H1 (cell line): Measurements from ENCODE around the gene ARHGEF26. TPM values are rescaled to one million over a fixed set of nuclear protein-coding genes. Genes with fewer than 3 reads are reported as not detected.

Experiments used
- CTCF ChIA-PET: fragments of 300-600 bp; sonication (Branson Sonifier 250); formaldehyde crosslinking; loops from one replicate; lab custom pipeline; 2021; ENCODE audit not compliant: partially characterized antibody; lab: Charles Lee
- POLR2A ChIA-PET: fragments of 300-600 bp; sonication (Branson Sonifier 250); formaldehyde crosslinking; loops from one replicate; lab custom pipeline; 2021; ENCODE audit warnings: inconsistent platforms; ENCODE audit not compliant: partially characterized antibody; lab: Charles Lee
- DNase-seq, 2 experiments: peaks; one replicate each; pipeline versions ENCODE4 v3.0.0 to v3.0.0-alpha.2; 2010 to 2022; ENCODE audit warnings: low spot score in 2 of 2, low read depth in 1 of 2, mixed read lengths in 1 of 2
- FAIRE-seq: peaks from 2 replicates; lab custom pipeline; 2011; peaks lifted over from hg19 to GRCh38; lab: Jason Lieb, UNC
- H2AFZ ChIP-seq: 2 replicates; pipeline ENCODE4 v1.8.1; 2012; ENCODE audit warnings: low read length, inconsistent platforms
- H2AK5ac ChIP-seq: 2 replicates; pipeline ENCODE4 v1.6.1; 2013; ENCODE audit warnings: low read depth, low read length
- H2BK120ac ChIP-seq: replicated peaks from 2 replicates; pipeline ENCODE3; 2013; ENCODE audit warnings: low read depth, low read length, inconsistent platforms
- H2BK12ac ChIP-seq: 2 replicates; pipeline ENCODE4 v1.6.1; 2013; ENCODE audit warnings: low read depth, low read length
- H2BK15ac ChIP-seq: 2 replicates; pipeline ENCODE4 v1.6.1; 2013; ENCODE audit warnings: low read length
- H2BK20ac ChIP-seq: 2 replicates; pipeline ENCODE4 v1.6.1; 2013; ENCODE audit warnings: low read length
- H2BK5ac ChIP-seq: 2 replicates; pipeline ENCODE4 v1.6.1; 2013; ENCODE audit warnings: low read depth, low read length
- H3K14ac ChIP-seq: 2 replicates; pipeline ENCODE4 v1.6.1; 2013; ENCODE audit warnings: inconsistent platforms; ENCODE audit not compliant: insufficient read length
- H3K18ac ChIP-seq: 2 replicates; pipeline ENCODE4 v1.6.1; 2013; ENCODE audit warnings: low read length; ENCODE audit errors: extremely low read depth
- H3K23ac ChIP-seq: 2 replicates; pipeline ENCODE4 v1.6.1; 2013; ENCODE audit warnings: inconsistent platforms; ENCODE audit not compliant: insufficient read length
- H3K23me2 ChIP-seq: 2 replicates; pipeline ENCODE4 v1.6.1; 2013; ENCODE audit warnings: low read depth, low read length
- H3K27ac ChIP-seq: 2 replicates; pipeline ENCODE4 v1.6.1; 2011; ENCODE audit warnings: low read depth, low read length, inconsistent platforms
- H3K27me3 ChIP-seq, 4 experiments: replicated peaks in 1 of 4; 1 replicate in 1 of 4; 2 replicates in 3 of 4; pipeline versions ENCODE4 v1.6.1 to v1.8.1; 2011 to 2013; ENCODE audit warnings: low read length in 3 of 4, mild to moderate bottlenecking in 3 of 4, inconsistent platforms in 2 of 4, mixed read lengths in 2 of 4, moderate library complexity in 1 of 4; ENCODE audit not compliant: control insufficient read depth in 3 of 4, insufficient read depth in 3 of 4; ENCODE audit errors: extremely low read depth in 1 of 4
- H3K36me3 ChIP-seq, 4 experiments: 2 replicates each; pipeline versions ENCODE4 v1.6.1 to v1.8.1; 2011 to 2013; ENCODE audit warnings: mild to moderate bottlenecking in 4 of 4, low read length in 3 of 4, moderate library complexity in 2 of 4, control low read depth in 1 of 4, inconsistent platforms in 1 of 4; ENCODE audit not compliant: insufficient read depth in 4 of 4, control insufficient read depth in 2 of 4
- H3K4ac ChIP-seq: replicated peaks from 2 replicates; pipeline ENCODE3; 2013; ENCODE audit warnings: low read length, low read depth, mixed read lengths, inconsistent platforms; ENCODE audit not compliant: insufficient read length
- H3K4me1 ChIP-seq, 4 experiments: replicated peaks in 1 of 4; 1 replicate in 1 of 4; 2 replicates in 3 of 4; pipeline versions ENCODE4 v1.6.1 to v1.8.1; 2011 to 2013; ENCODE audit warnings: low read length in 3 of 4, inconsistent platforms in 2 of 4, mixed read lengths in 1 of 4; ENCODE audit not compliant: insufficient read depth in 4 of 4, control insufficient read depth in 3 of 4
- H3K4me2 ChIP-seq, 2 experiments: 2 replicates each; pipeline versions ENCODE4 v1.6.1 to v1.8.1; 2011 to 2013; ENCODE audit warnings: low read depth in 2 of 2, low read length in 2 of 2, control low read depth in 1 of 2, inconsistent platforms in 1 of 2, mild to moderate bottlenecking in 1 of 2; ENCODE audit not compliant: insufficient read depth in 1 of 2
- H3K4me3 ChIP-seq, 4 experiments: fragments of 200-600, 300-600 bp in 1 of 4; sonication (generic), shearing (Covaris generic), sonication (Bioruptor Twin) in 1 of 4; 2 replicates each; pipeline versions ENCODE4 v1.5.1 to v1.8.1; 2011 to 2016; ENCODE audit warnings: low read length in 4 of 4, low read depth in 3 of 4, control low read depth in 2 of 4, inconsistent platforms in 2 of 4, mild to moderate bottlenecking in 2 of 4, mixed read lengths in 1 of 4, moderate library complexity in 1 of 4; ENCODE audit not compliant: insufficient read depth in 2 of 4; ENCODE audit errors: extremely low read depth in 1 of 4
- H3K56ac ChIP-seq: replicated peaks from 2 replicates; pipeline ENCODE3; 2013; ENCODE audit warnings: low read depth, mild to moderate bottlenecking, mixed read lengths, low read length, inconsistent platforms; ENCODE audit not compliant: insufficient read length
- H3K79me1 ChIP-seq: 2 replicates; pipeline ENCODE4 v1.6.1; 2013; ENCODE audit warnings: low read depth, low read length, control low read depth
- H3K79me2 ChIP-seq, 2 experiments: 2 replicates each; pipeline versions ENCODE4 v1.6.1 to v1.8.1; 2012 to 2013; ENCODE audit warnings: low read length in 2 of 2, mild to moderate bottlenecking in 2 of 2, inconsistent platforms in 1 of 2; ENCODE audit not compliant: insufficient read depth in 2 of 2, control insufficient read depth in 1 of 2
- H3K9ac ChIP-seq, 4 experiments: replicated peaks in 1 of 4; 1 replicate in 1 of 4; 2 replicates in 3 of 4; pipeline versions ENCODE4 v1.6.1 to v1.8.1; 2011 to 2013; ENCODE audit warnings: low read depth in 3 of 4, low read length in 3 of 4, control low read depth in 2 of 4, mild to moderate bottlenecking in 2 of 4, moderate library complexity in 2 of 4, inconsistent platforms in 1 of 4; ENCODE audit errors: extremely low read depth in 1 of 4
- H3K9me3 ChIP-seq, 2 experiments: 2 replicates each; pipeline versions ENCODE4 v1.6.1 to v1.8.1; 2012 to 2013; ENCODE audit warnings: mild to moderate bottlenecking in 2 of 2, moderate library complexity in 2 of 2, control low read depth in 1 of 2, inconsistent platforms in 1 of 2, low read depth in 1 of 2, low read length in 1 of 2, mixed read lengths in 1 of 2; ENCODE audit not compliant: insufficient read depth in 2 of 2
- H4K20me1 ChIP-seq, 2 experiments: replicated peaks in 1 of 2; 2 replicates each; pipeline versions ENCODE3 to v1.8.1; 2011 to 2013; ENCODE audit warnings: inconsistent platforms in 2 of 2, low read length in 2 of 2, mild to moderate bottlenecking in 1 of 2; ENCODE audit not compliant: insufficient read depth in 2 of 2, control insufficient read depth in 1 of 2
- H4K5ac ChIP-seq: 2 replicates; pipeline ENCODE4 v1.6.1; 2013; ENCODE audit warnings: low read length, low read depth, mixed read lengths, inconsistent platforms; ENCODE audit not compliant: insufficient read length
- H4K8ac ChIP-seq: 2 replicates; pipeline ENCODE4 v1.8.0; 2013; ENCODE audit warnings: mild to moderate bottlenecking, moderate library complexity, low read length, inconsistent platforms; ENCODE audit not compliant: insufficient read depth; ENCODE audit errors: extremely low read depth
- H4K91ac ChIP-seq: replicated peaks from 2 replicates; pipeline ENCODE3; 2013; ENCODE audit warnings: low read length, mixed read lengths, inconsistent platforms; ENCODE audit not compliant: insufficient read length
- BCL11A ChIP-seq, 2 experiments: IDR thresholded peaks; one replicate each; pipeline ENCODE4 v1.6.1; 2011; ENCODE audit warnings: low read depth in 2 of 2, low read length in 2 of 2, mild to moderate bottlenecking in 2 of 2
- CBX5 ChIP-seq: fragments of 300-800, 300-1000 bp; sonication (generic); IDR thresholded peaks from 2 replicates; pipeline ENCODE4 v1.7.1; 2016; ENCODE audit warnings: antibody characterized with exemption, low read length, low read depth
- CEBPB ChIP-seq: IDR thresholded peaks from 2 replicates; pipeline ENCODE4 v1.6.1; 2012; ENCODE audit warnings: low read depth, low read length
- E2F6 ChIP-seq: IDR thresholded peaks from 2 replicates; pipeline ENCODE4 v1.6.1; 2012; ENCODE audit warnings: inconsistent platforms
- GTF2F1 ChIP-seq: IDR thresholded peaks from 2 replicates; pipeline ENCODE4 v1.6.1; 2012; ENCODE audit warnings: low read depth, low read length, improper control_type of control experiment, borderline replicate concordance
- JUND ChIP-seq: IDR thresholded peaks from 2 replicates; pipeline ENCODE4 v1.6.1; 2011; ENCODE audit warnings: mild to moderate bottlenecking, improper control_type of control experiment, low read length
- KDM5A ChIP-seq: fragments of 200-600 bp; IDR thresholded peaks from 2 replicates; pipeline ENCODE4 v1.7.1; 2012; ENCODE audit warnings: mild to moderate bottlenecking, low read length, inconsistent platforms, mixed read lengths
- NRF1 ChIP-seq: IDR thresholded peaks from 2 replicates; pipeline ENCODE4 v1.6.1; 2011; ENCODE audit warnings: mild to moderate bottlenecking, low read depth, low read length, improper control_type of control experiment
- POU5F1 ChIP-seq: IDR thresholded peaks from 2 replicates; pipeline ENCODE4 v1.6.1; 2011; ENCODE audit warnings: low read depth, mild to moderate bottlenecking, low read length, moderate library complexity
- RBBP5 ChIP-seq: IDR thresholded peaks from 2 replicates; pipeline ENCODE4 v1.7.1; 2012; ENCODE audit warnings: low read depth, mild to moderate bottlenecking, inconsistent platforms, low read length, moderate library complexity, borderline replicate concordance
- RXRA ChIP-seq: IDR thresholded peaks from 2 replicates; pipeline ENCODE4 v1.6.1; 2011; ENCODE audit warnings: low read depth, mild to moderate bottlenecking, low read length, moderate library complexity; ENCODE audit not compliant: insufficient read depth
- SIX5 ChIP-seq: IDR thresholded peaks from 2 replicates; pipeline ENCODE4 v1.6.1; 2011; ENCODE audit warnings: mild to moderate bottlenecking, low read depth, low read length
- SP1 ChIP-seq: IDR thresholded peaks from 2 replicates; pipeline ENCODE4 v1.6.1; 2011; ENCODE audit warnings: low read depth, low read length
- USF2 ChIP-seq: IDR thresholded peaks from 2 replicates; pipeline ENCODE4 v1.6.1; 2011; ENCODE audit warnings: low read length, improper control_type of control experiment
- WGBS, 2 experiments: shearing (Covaris generic) in 1 of 2; methylation state at CpG; one replicate each; pipeline versions ENCODE4 v1.1.6 to v1.1.7; 2013 to 2015; ENCODE audit warnings: low lambda C conversion rate in 2 of 2, mixed read lengths in 2 of 2, inconsistent platforms in 1 of 2, low coverage in 1 of 2, missing lambda C conversion rate in 1 of 2; ENCODE audit not compliant: insufficient replicate concordance in 2 of 2, insufficient coverage in 1 of 2, insufficient read length in 1 of 2; ENCODE audit errors: extremely low coverage in 1 of 2, missing lambda C conversion rate in 1 of 2; 5-methylcytosine and 5-hydroxymethylcytosine counted together
- polyA plus RNA-seq, 7 experiments: library from polyadenylated mRNA; depleted of rRNA in 3 of 7; stranded (reverse) in 5 of 7; unstranded in 2 of 7; fragments of >200 nt in 5 of 7; fragments of 200-250 nt in 2 of 7; gene quantifications; 1 replicate in 5 of 7; 2 replicates in 1 of 7; 4 replicates in 1 of 7; pipeline versions ENCODE4 v1.2.1 to v1.2.3, GENCODE V29; 2011 to 2013; ENCODE audit warnings: missing spikeins in 2 of 7, mixed read lengths in 2 of 7
- total RNA-seq: library from RNA; stranded (reverse); fragmentation: NEBNext Ultra II Directional; extraction: Animal tissue kit (Norgen Biotek cat#: 25700); gene quantifications from 2 replicates; pipeline ENCODE4 v1.2.1, GENCODE V29; 2021

Gene ARHGEF26
- total and polyA plus RNA-seq, 2 of the 8 experiments (the other 6 are each of a cell fraction or from before 2014, with no cell fraction given) = 3.1 to 15.6 TPM

DNA sequence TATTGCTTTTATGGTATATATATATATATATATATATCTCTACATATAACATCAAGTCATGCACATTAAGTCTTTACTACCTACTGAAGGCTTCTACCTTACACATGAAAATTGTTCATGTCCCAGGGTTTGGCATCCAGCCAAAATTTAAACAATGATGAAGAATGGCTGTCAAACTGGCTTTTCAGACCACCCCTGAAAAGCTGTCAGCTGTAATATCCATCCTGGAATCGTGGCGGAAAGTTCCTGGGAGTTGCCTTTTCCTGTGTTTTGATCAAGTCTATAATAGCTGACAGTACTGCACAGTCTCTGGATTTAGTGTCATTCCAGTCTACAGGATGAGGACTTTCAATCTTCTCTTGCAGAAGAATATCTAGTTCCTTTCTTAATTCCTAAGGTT is 154.8 kb downstream of the ARHGEF26 start:
- Histone ChIP-seq H3K27ac (no peak overlapping the region), H3K79me1 (no peaks in the 10 kb centered on the region), H2BK20ac (no peak overlapping the region), H3K23me2 (no peaks in the 10 kb centered on the region), H3K36me3 (peaks cover 10 to 96% (median 43%) of the 10 kb centered on the region in 4 experiments), H2BK15ac (no peak overlapping the region), H2AK5ac (no peak overlapping the region), H3K23ac (no peak overlapping the region), H4K20me1 (no peaks in the 10 kb centered on the region), H3K4ac (no peak overlapping the region), H2AFZ (no peak overlapping the region), H3K9me3 (no peaks in the 10 kb centered on the region), H3K79me2 (peaks cover 0 to 4% of the 10 kb centered on the region in 2 experiments; a peak in 1 of 4 replicates), H4K5ac (no peak overlapping the region), H3K4me3 (no peak overlapping the region), H4K91ac (no peak overlapping the region), H4K8ac (no peak overlapping the region), H3K56ac (no peak overlapping the region), H3K27me3 (no peaks in the 10 kb centered on the region), H2BK12ac (no peak overlapping the region), H3K4me2 (no peak overlapping the region), H2BK120ac (no peak overlapping the region), H3K14ac (no peak overlapping the region), H2BK5ac (no peak overlapping the region), H3K9ac (no peak overlapping the region), H3K4me1 (no peaks in the 10 kb centered on the region), H3K18ac (no peak overlapping the region)
- FAIRE-seq (no peak), DNase-seq (no peak)
- ChIA-PET CTCF (no interaction called here), POLR2A (no interaction called here)
- WGBS, 2 experiments = 92% methylated on average over 2 of the region's 2 CpGs; no CpG with 5 or more reads in 1 of the 2 experiments
- no peak for TF ChIP-seq E2F6
- TF ChIP-seq BCL11A (IDR thresholded peaks at IDR 0.05; ENCODE audit: low read depth in 2 of 2, low read length in 2 of 2) = no peak
- no peak for TF ChIP-seq JUND
- TF ChIP-seq SP1 = no peak
- TF ChIP-seq CBX5 = no peak
- TF ChIP-seq USF2 = no peak
- TF ChIP-seq SIX5 = no peak
- no peak for TF ChIP-seq RXRA
- TF ChIP-seq RBBP5 = no peak
- TF ChIP-seq POU5F1 = no peak
- TF ChIP-seq GTF2F1 = no peak
- no peak for TF ChIP-seq KDM5A
- TF ChIP-seq NRF1 = no peak
- TF ChIP-seq CEBPB = no peak
